GM12874 (cell line): ENCODE measurements around the gene DYNC2I2.

ENCODE experiments used
- TF ChIP-seq, protein P1 (sequence below): IDR thresholded peaks from 2 replicates; pipeline ENCODE4 v1.5.1; 2011; ENCODE audit warnings: low read depth, mild to moderate bottlenecking, control low read depth, low read length, moderate library complexity; ENCODE audit not compliant: insufficient read depth

The DYNC2I2 gene

GRCh38 chr9:128702445-128702948, 45.9 kb upstream of the DYNC2I2 start, which contains the start of gene PKN3:
PKN3 (plus strand) TSS chr9:128702503; CDS start chr9:128702916, 413 bp downstream.
- TF ChIP-seq, protein P1, sequence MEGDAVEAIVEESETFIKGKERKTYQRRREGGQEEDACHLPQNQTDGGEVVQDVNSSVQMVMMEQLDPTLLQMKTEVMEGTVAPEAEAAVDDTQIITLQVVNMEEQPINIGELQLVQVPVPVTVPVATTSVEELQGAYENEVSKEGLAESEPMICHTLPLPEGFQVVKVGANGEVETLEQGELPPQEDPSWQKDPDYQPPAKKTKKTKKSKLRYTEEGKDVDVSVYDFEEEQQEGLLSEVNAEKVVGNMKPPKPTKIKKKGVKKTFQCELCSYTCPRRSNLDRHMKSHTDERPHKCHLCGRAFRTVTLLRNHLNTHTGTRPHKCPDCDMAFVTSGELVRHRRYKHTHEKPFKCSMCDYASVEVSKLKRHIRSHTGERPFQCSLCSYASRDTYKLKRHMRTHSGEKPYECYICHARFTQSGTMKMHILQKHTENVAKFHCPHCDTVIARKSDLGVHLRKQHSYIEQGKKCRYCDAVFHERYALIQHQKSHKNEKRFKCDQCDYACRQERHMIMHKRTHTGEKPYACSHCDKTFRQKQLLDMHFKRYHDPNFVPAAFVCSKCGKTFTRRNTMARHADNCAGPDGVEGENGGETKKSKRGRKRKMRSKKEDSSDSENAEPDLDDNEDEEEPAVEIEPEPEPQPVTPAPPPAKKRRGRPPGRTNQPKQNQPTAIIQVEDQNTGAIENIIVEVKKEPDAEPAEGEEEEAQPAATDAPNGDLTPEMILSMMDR = peak; percentile 93

DNA sequence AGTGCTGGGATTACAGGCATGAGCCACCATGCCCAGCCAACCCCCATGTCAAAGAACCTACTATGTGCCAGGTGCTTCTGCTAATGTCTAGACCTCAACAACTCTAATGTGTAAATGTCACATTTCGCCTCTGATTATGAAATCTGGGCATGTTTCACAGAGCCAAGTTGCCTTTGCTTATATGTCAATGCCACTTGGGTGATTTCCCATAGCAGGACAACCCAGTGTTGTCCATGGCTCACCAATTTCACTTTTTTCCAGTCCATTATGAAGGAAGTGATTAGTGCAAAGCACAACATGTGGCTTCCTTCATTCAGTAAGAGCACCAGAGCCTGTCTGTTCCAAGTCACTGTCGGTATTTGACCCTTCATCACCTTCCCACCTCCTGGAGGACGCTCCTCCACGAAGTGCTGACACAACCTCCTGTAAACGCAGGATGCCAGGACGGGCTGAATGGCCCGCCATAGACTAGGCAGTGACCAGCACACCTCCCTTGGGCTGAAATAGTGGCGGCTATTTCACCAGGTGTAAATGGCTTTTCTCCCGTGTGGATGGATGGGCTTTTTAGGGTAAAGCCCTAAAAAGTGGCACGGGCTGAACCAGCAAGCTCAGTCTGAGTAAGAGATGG, 44.7 kb upstream of the DYNC2I2 start:
- TF ChIP-seq, protein P1 = no peak

DNA sequence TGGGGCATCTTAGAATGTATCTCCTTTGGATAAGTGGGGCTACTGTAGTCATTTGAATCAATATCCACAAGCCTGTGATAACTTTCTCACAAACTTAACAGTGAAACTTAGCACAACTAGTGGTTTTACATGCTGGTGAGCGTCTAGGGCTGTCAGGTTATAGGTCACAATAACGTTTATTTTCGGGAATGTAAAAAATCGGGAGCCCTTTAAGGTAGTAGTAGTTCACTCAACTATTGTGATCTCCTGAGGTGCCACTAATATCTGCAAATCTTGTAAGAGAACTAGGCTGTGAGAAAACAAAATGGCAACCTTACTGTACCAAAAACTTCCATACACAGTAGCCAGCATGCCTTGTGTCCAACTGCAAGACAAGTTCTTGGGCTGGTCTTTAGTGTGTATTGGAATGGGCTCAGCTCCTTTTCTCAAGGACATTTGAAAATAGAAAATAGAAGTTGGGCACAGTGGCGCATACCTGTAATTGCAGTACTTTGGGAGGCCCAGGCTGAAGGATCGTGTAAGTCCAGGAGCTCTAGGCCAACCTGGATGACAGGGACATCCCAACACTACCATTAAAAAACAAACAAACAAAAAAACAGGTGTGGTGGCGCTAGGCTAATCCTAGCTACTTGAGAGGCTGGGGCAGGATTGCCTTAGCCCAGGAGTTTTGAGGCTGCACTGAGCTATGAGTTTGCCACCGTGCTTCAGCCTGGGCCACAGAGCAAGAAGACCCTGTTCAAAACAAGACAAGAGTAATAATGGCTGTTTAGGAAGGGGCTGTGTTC, 40.5 kb upstream of the DYNC2I2 start:
- TF ChIP-seq, protein P1 = no peak

DNA sequence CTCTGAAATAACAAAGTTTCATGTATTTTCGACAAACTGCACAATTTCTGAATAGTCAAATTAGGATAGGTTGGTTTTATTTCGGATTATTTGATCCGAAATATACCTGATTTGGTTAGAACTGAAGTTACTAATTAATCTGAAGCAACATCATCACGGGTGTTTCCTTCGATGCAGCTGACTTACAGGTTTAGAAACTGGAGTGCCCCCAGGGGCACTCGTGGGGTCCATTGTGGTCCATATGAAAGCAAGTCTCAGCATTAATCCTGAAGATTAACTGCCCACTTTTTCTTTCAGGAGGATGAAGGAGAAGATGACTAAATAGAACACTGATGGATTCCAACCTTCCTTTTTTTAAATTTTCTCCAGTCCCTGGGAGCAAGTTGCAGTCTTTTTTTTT, 37.7 kb upstream of the DYNC2I2 start:
- TF ChIP-seq, protein P1 = no peak

GRCh38 chr9:128690684-128691034, 34.0 kb upstream of the DYNC2I2 start:
- TF ChIP-seq, protein P1 = no peak

DNA sequence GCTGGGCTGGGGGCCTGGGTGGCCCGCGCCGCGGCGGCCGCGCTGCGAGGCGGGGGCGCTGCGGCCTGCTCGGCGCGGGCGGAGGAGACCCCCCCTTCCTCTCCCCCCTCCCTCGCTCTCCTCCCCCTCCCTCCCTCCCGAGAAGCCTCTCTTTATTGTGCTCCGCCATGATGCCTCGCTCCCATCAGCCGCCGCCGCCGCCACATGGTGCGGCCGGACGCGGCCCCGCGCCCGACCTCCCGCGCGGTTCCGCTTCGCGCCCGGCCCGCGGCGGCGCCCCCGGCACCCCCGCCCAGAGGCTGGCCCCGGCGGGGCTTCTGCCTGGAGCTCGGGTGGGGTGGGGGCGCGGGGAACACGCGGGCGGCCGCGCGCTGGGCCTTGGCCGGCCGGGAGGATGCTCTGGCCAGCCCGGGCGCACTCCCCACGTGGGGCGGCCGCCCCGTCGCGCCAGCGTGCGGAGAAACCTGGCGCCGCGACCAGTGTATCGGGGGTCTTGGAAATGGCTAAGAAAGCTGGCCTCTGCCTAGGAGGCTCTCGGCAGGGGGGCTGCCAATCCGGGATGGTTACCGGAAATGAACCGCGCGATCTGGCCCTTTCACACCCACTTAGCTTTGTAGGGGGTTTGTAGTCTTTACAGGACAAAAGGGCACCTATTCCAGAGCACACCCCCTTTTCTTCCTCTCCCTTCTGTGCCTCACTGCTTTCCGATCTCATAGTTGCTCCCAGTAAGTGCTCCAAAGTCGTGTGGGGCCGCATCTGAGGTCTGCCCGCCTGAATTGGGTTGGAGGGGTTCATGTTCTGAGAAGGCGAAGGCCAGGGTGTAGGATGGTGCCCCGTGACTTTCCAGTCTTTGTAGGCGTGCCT, 33.4 kb upstream of the DYNC2I2 start:
- TF ChIP-seq, protein P1 = no peak

DNA sequence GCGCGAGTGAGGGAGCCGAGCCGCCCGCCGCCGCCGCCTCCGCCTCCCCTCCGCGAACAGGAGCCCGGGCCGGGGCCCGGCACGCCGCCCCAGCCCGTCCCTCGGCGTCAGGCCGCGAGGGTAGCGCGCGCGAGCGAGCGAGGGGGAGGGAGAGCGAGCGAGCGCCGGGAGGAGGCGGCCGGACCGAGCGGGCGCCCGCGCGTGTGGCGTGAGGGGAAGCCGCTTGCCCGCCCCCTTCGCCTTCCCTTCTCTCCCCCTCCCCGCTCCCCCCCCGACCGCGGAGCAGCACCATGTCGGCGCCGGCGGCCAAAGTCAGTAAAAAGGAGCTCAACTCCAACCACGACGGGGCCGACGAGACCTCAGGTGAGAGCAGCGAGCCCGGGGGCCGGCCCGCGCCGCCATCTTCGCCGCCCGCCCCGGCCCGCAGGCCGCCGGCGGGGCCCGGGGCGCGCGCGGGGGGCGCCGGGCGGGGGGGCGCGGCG, 32.7 kb upstream of the DYNC2I2 start:
- TF ChIP-seq, protein P1 = no peak
